Mucosa of descending colon (tissue), 3 donors: ENCODE measurements around the gene FER. TPM values are rescaled to one million over a fixed set of nuclear protein-coding genes. Genes with fewer than 3 reads are reported as not detected.

Experiments
- ATAC-seq: fragments of 200-7000 bp; cut with Tn5 transposase; one replicate; pipeline ENCODE4 v1.9.1; 2020; ENCODE audit warnings: mild to moderate bottlenecking, moderate library complexity
- DNase-seq, 3 donors: peaks; one replicate each; pipeline ENCODE4 v3.0.0-alpha.2; 2020
- H3K36me3 ChIP-seq: fragments of 200-600 bp; one replicate; pipeline ENCODE4 v1.8.0; 2021; ENCODE audit warnings: low read depth, mild to moderate bottlenecking
- H3K4me1 ChIP-seq: fragments of 200-600 bp; one replicate; pipeline ENCODE4 v1.8.0; 2021; ENCODE audit warnings: low read depth, mild to moderate bottlenecking
- H3K4me3 ChIP-seq: fragments of 200-600 bp; one replicate; pipeline ENCODE4 v1.8.0; 2021; ENCODE audit warnings: mild to moderate bottlenecking
- H3K9me3 ChIP-seq: fragments of 200-600 bp; one replicate; pipeline ENCODE4 v1.8.0; 2021; ENCODE audit warnings: mild to moderate bottlenecking
- intact Hi-C, 2 donors: fragments of 100-400 bp; cut with DNase I in 1 of 2; cut with micrococcal nuclease in 1 of 2; formaldehyde crosslinking; loops; one replicate each; pipeline versions ENCODE4 v1.11.0 to v1.11.1; 2022; cut with DNase I, micrococcal nuclease
- total RNA-seq, 3 donors: library from RNA; stranded (reverse); fragmentation: NEBNext Ultra II Directional in 2 of 3; extraction: Animal tissue kit (Norgen Biotek cat#: 25700) in 2 of 3; gene quantifications; one replicate each; pipeline versions ENCODE4 v1.2.1 to v1.2.4, GENCODE V29; 2021 to 2023
- TF ChIP-seq, protein P1 (sequence below): fragments of 200-600 bp; IDR thresholded peaks from one replicate; pipeline ENCODE4 v1.8.0; 2022; ENCODE audit warnings: antibody characterized with exemption, mild to moderate bottlenecking
- donor health status: DM: no; HTN: no; CAD: no; lungs with moderate emphysema.
- donor health status: DM: no; HTN: no; CAD: no.
- donor health status: DM: no; HTN: yes; CAD: no.

The FER gene
- total RNA-seq, 3 donors from 2014 or later = 12.8 to 44.0 (median 13.6) TPM

DNA sequence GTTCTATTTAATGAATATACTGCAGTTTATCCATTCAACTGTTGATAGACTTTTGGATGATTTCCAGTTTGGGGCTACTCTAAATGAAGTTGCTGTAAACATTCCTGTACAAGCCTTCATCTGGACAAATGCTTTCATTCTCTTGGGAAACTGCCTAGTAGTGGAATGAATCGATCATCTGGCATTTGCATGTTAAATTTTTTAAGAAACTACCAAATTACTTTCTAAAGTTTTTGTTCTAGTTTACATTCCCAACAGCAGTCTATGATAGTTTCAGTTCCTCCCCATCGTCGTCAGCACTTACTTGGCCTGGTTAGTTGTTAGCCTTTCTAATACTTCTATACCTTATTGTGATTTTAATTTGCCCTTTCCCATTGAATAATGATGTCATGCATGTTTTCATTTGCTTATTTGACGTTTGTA is 306.3 kb downstream of the FER start:
- no peak overlapping the region for H3K4me3 ChIP-seq
- no peaks in the 10 kb centered on the region for H3K36me3 ChIP-seq
- TF ChIP-seq, protein P1, sequence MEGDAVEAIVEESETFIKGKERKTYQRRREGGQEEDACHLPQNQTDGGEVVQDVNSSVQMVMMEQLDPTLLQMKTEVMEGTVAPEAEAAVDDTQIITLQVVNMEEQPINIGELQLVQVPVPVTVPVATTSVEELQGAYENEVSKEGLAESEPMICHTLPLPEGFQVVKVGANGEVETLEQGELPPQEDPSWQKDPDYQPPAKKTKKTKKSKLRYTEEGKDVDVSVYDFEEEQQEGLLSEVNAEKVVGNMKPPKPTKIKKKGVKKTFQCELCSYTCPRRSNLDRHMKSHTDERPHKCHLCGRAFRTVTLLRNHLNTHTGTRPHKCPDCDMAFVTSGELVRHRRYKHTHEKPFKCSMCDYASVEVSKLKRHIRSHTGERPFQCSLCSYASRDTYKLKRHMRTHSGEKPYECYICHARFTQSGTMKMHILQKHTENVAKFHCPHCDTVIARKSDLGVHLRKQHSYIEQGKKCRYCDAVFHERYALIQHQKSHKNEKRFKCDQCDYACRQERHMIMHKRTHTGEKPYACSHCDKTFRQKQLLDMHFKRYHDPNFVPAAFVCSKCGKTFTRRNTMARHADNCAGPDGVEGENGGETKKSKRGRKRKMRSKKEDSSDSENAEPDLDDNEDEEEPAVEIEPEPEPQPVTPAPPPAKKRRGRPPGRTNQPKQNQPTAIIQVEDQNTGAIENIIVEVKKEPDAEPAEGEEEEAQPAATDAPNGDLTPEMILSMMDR = no peak
- no peaks in the 10 kb centered on the region for H3K4me1 ChIP-seq
- no peak for ATAC-seq
- DNase-seq = no peak
- H3K9me3 ChIP-seq = no peaks in the 10 kb centered on the region
- intact Hi-C loops = no loop called here

DNA sequence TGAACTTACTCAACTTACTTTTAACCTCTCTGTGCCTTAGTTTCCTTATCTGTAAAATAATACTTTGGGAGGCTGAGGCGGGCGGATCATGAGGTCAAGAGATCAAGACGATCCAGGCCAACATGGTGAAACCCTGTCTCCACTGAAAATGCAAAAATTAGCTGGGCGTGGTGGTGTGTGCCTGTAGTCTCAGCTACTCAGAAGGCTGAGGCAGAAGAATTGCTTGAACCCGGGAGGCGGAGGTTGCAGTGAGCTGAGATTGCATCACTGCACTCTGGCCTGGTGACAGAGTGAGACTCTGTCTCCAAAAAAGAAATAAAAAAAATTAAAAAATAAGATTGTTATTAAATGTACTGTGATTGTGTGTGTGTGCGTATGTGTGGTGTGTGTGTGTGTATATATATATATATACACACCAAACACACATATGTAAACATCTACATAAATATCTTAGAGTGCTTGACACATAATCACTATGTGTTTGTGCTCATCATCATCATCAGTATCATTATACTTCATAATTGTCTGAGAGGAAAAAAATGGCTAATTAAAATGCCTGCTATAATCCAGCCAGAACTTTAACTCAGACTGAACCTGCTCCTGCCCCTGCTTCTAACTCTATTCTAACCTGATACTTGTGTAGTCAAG is 312.8 kb downstream of the FER start:
- ATAC-seq = no peak
- Histone ChIP-seq H3K4me1 (no peaks in the 10 kb centered on the region), H3K36me3 (no peaks in the 10 kb centered on the region), H3K9me3 (no peaks in the 10 kb centered on the region), H3K4me3 (no peak overlapping the region)
- DNase-seq = no peak
- TF ChIP-seq, protein P1 = no peak
- intact Hi-C loops = no loop called here

DNA sequence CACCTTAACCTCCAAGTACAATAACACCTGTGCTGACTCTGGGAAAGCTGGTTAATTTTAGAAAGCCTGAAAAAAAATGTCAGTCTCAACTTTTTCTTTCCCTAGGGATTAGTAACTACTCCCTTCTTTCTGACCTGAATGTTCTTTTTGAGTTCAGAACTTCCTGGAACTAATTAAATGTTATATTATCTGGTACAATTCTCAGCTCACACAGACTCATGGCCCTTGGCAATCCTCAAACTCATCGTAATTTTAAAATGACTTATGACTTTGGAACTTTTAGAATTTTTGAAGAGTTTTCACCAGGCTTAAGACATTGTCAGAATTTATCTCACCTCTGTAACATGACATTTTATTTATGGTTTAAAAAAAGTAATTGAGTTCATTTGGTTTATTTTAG is 315.0 kb downstream of the FER start:
- ATAC-seq (no peak), DNase-seq (no peak)
- H3K36me3 ChIP-seq = no peaks in the 10 kb centered on the region
- TF ChIP-seq, protein P1 = no peak
- intact Hi-C loops = no loop called here
- no peaks in the 10 kb centered on the region for H3K9me3 ChIP-seq
- no peak overlapping the region for H3K4me3 ChIP-seq
- no peaks in the 10 kb centered on the region for H3K4me1 ChIP-seq

DNA sequence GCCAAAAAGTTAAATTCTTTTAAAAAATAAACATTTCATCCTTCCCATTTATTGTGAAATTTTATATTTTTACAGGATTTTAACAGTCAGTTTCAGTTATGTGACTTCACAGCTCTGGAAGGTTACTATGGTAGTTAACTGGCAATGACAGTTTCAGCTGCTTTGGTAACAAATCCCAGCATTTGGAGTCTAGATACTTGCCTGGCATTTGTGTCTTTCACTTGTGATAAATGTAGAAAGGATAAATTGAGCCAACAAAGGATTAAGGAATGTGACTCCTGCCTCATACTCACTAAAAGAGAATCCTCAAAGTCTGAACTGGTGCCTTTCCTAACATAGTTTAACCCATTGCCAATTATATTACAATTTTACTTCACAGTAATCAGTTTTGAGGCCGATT is 315.5 kb downstream of the FER start:
- Histone ChIP-seq H3K36me3 (no peaks in the 10 kb centered on the region), H3K4me1 (no peaks in the 10 kb centered on the region), H3K4me3 (no peak overlapping the region), H3K9me3 (no peaks in the 10 kb centered on the region)
- DNase-seq (no peak), ATAC-seq (no peak)
- intact Hi-C loops = no loop called here
- TF ChIP-seq, protein P1 = no peak

DNA sequence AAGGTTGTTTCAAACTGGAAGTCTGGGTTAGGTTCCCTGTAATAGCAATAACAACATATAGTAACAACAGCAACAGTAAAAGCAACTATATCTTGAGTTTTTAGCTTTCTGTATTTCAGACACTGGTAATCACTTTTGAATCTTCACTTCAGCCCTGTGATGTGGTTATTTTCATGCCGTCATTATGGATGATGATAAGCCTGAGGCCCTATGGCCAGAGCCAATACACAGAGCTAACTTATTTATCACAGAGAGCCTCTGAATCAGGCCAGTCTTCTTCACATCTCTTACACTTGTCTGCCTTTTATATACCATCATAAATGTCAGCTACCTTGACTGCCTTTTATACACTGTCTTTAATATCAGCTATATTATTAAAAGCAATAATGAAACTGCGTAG is 329.0 kb downstream of the FER start:
- peaks cover 16% of the 10 kb centered on the region for H3K4me1 ChIP-seq
- H3K4me3 ChIP-seq = no peak overlapping the region
- no peak for DNase-seq
- H3K9me3 ChIP-seq = no peaks in the 10 kb centered on the region
- TF ChIP-seq, protein P1 = no peak
- peaks cover 3% of the 10 kb centered on the region for H3K36me3 ChIP-seq
- no peak for ATAC-seq
- intact Hi-C loops = no loop called here

DNA sequence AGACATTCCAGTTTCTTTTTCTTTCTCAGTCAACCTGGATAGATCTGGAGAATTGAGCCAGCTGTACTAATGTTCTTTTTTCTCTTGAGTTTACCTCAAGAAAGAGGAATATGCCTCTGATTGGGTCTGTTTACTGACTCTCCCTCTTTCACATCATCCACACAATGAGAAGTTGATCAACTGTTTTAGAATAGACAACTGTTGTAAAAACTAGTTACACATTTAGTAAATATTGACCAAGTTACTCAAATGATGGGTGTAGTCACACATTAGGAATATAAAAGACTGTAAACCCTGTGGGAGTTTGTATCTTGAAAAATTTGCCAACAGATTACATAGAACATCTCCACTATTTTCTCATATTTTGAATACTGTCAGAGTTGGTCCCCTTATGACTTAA is 330.8 kb downstream of the FER start:
- DNase-seq (no peak), ATAC-seq (peak; percentile 76)
- Histone ChIP-seq H3K9me3 (no peaks in the 10 kb centered on the region), H3K36me3 (peaks cover 3% of the 10 kb centered on the region), H3K4me3 (no peak overlapping the region), H3K4me1 (peaks cover 16% of the 10 kb centered on the region)
- TF ChIP-seq, protein P1 = no peak
- intact Hi-C loops = no loop called here
